HG03103 (cell line): ENCODE data around the gene BCORL1.

Experiments used
- ATAC-seq: cut with Tn5 transposase; IDR thresholded peaks from one replicate; pipeline ENCODE4 v1.9.1; 2021; ENCODE audit warnings: low read depth; ENCODE audit not compliant: unreplicated experiment

The BCORL1 gene

GRCh38 chrX:129963729-129964128 lies 18.7 kb upstream of the BCORL1 start:
- no peak for ATAC-seq

- ATAC-seq = no peak
These were observed 17.3 kb upstream of the BCORL1 start for GRCh38 chrX:129965166-129965565.

GRCh38 chrX:129968968-129969367 lies 13.5 kb upstream of the BCORL1 start:
- no peak for ATAC-seq

GRCh38 chrX:129976441-129976840 lies 6.0 kb upstream of the BCORL1 start:
- ATAC-seq = no peak

- ATAC-seq = no peak
These were observed 3.1 kb upstream of the BCORL1 start for GRCh38 chrX:129979207-129979920.

- no peak for ATAC-seq
These were observed 2.4 kb upstream of the BCORL1 start for GRCh38 chrX:129980001-129980401.

- no peak for ATAC-seq
These were observed 1.8 kb upstream of the BCORL1 start for GRCh38 chrX:129980540-129981199.

GRCh38 chrX:129981200-129981553 lies 1.3 kb upstream of the BCORL1 start:
- ATAC-seq = no peak

GRCh38 chrX:129981752-129982299 lies 609 bp upstream of the BCORL1 start:
- ATAC-seq = no peak

GRCh38 chrX:129983575-129984110 lies 1.2 kb downstream of the BCORL1 start:
- ATAC-seq = no peak

GRCh38 chrX:129984111-129984958 lies 1.9 kb downstream of the BCORL1 start:
- ATAC-seq = no peak

GRCh38 chrX:129987871-129988270 lies 5.4 kb downstream of the BCORL1 start:
- ATAC-seq = no peak

GRCh38 chrX:129992181-129992580 lies 9.7 kb downstream of the BCORL1 start:
- ATAC-seq = no peak

- no peak for ATAC-seq
These were observed 13.7 kb downstream of the BCORL1 start for GRCh38 chrX:129996120-129996519.

- ATAC-seq = no peak
These were observed 14.7 kb downstream of the BCORL1 start for GRCh38 chrX:129997086-129997485.

GRCh38 chrX:129998021-129998420 lies 15.6 kb downstream of the BCORL1 start:
- no peak for ATAC-seq

- no peak for ATAC-seq
These were observed 19.5 kb downstream of the BCORL1 start for GRCh38 chrX:130001893-130002292.

GRCh38 chrX:130002541-130002940 lies 20.1 kb downstream of the BCORL1 start:
- ATAC-seq = no peak

GRCh38 chrX:130005089-130005807 lies 22.8 kb downstream of the BCORL1 start:
- ATAC-seq = no peak

GRCh38 chrX:130009658-130010223 lies 27.3 kb downstream of the BCORL1 start:
- ATAC-seq = no peak
